HG02798 (cell line): ENCODE measurements around the gene CD7.
"Not testable (repeated sequence)": the region's sequence is repeated elsewhere in the genome, so short reads cannot be mapped to it uniquely, and the experiment has no call there.

ENCODE experiments used
- ATAC-seq: cut with Tn5 transposase; IDR thresholded peaks from one replicate; pipeline ENCODE4 v1.9.1; 2021; ENCODE audit warnings: mild to moderate bottlenecking; ENCODE audit not compliant: unreplicated experiment, poor library complexity

CD7 gene

GRCh38 chr17:82347994-82348393 is 30.6 kb upstream of the CD7 start:
- not testable (repeated sequence) for ATAC-seq

GRCh38 chr17:82346342-82347300 is 29.2 kb upstream of the CD7 start:
- no peak for ATAC-seq

GRCh38 chr17:82345151-82345976 is 28.0 kb upstream of the CD7 start:
- ATAC-seq = no peak

GRCh38 chr17:82344175-82344907 is 26.9 kb upstream of the CD7 start:
- no peak for ATAC-seq

GRCh38 chr17:82343560-82343959 is 26.2 kb upstream of the CD7 start:
- no peak for ATAC-seq

- ATAC-seq = no peak
These were observed 25.1 kb upstream of the CD7 start for GRCh38 chr17:82342361-82343079.

- ATAC-seq = no peak
These were observed 22.5 kb upstream of the CD7 start for GRCh38 chr17:82339634-82340580.

- no peak for ATAC-seq
These were observed 21.6 kb upstream of the CD7 start for GRCh38 chr17:82338858-82339633.

GRCh38 chr17:82334622-82335394 is 17.4 kb upstream of the CD7 start:
- ATAC-seq = no peak

GRCh38 chr17:82334204-82334621 is 16.8 kb upstream of the CD7 start:
- no peak for ATAC-seq

GRCh38 chr17:82333279-82334171 is 16.1 kb upstream of the CD7 start, which contains the start of gene SECTM1:
Gene SECTM1, minus strand, starts transcription at chr17:82333766. Its CDS starts 6,526 bp downstream, at chr17:82327240.
- no peak for ATAC-seq

- no peak for ATAC-seq
These were observed 15.4 kb upstream of the CD7 start for GRCh38 chr17:82332669-82333278.

GRCh38 chr17:82331345-82331939 is 14.0 kb upstream of the CD7 start:
- no peak for ATAC-seq

- ATAC-seq = no peak
These were observed 13.2 kb upstream of the CD7 start for GRCh38 chr17:82330322-82331239.
